IMR-90 (cell line): Measurements from ENCODE around the gene PROB1. TPM values are rescaled to one million over a fixed set of nuclear protein-coding genes. Genes with fewer than 3 reads are reported as not detected.

ENCODE experiments used
- ATAC-seq: fragments of 200-7000 bp; cut with Tn5 transposase; 2 replicates; pipeline ENCODE4 v1.9.1; 2020; ENCODE audit warnings: low read depth, mild to moderate bottlenecking, moderate library complexity
- BruUV-seq: library from RNA; stranded (reverse); fragments of 400-500 nt; replicated peaks from 2 replicates; lab custom pipeline; 2021; lab: Mats Ljungman, UMichigan
- CTCF ChIA-PET: fragments of 300-600 bp; formaldehyde crosslinking; extraction: SDS; loops from one replicate; lab custom pipeline; 2021; ENCODE audit warnings: antibody characterized with exemption; lab: Yijun Ruan, JAX
- POLR2A ChIA-PET: fragments of 300-600 bp; sonication (Branson Sonifier 250); formaldehyde crosslinking; loops from one replicate; lab custom pipeline; 2022; ENCODE audit warnings: antibody characterized with exemption; ENCODE audit not compliant: unreplicated experiment; lab: Charles Lee
- DNase-seq: peaks from one replicate; pipeline ENCODE4 v3.0.0; 2013
- H2AFZ ChIP-seq: replicated peaks from 2 replicates; pipeline ENCODE3; 2013; ENCODE audit warnings: low read length, mild to moderate bottlenecking; ENCODE audit not compliant: poor library complexity
- H2AK5ac ChIP-seq: 2 replicates; pipeline ENCODE4 v1.6.1; 2013; ENCODE audit warnings: low read depth, low read length, inconsistent platforms
- H2AK9ac ChIP-seq: replicated peaks from 2 replicates; pipeline ENCODE3; 2013; ENCODE audit warnings: mild to moderate bottlenecking, low read depth, low read length, moderate library complexity; ENCODE audit not compliant: poor library complexity
- H2BK120ac ChIP-seq: 2 replicates; pipeline ENCODE4 v1.6.1; 2013; ENCODE audit warnings: low read depth, low read length, inconsistent platforms
- H2BK15ac ChIP-seq: 3 replicates; pipeline ENCODE4 v1.6.1; 2013; ENCODE audit warnings: low read depth, low read length, inconsistent platforms
- H2BK20ac ChIP-seq: 2 replicates; pipeline ENCODE4 v1.6.1; 2013; ENCODE audit warnings: low read depth, mild to moderate bottlenecking, inconsistent platforms, low read length, moderate library complexity
- H2BK5ac ChIP-seq: 2 replicates; pipeline ENCODE4 v1.6.1; 2013; ENCODE audit warnings: mild to moderate bottlenecking, low read depth, low read length, inconsistent platforms; ENCODE audit not compliant: poor library complexity, severe bottlenecking
- H3K14ac ChIP-seq: replicated peaks from 2 replicates; pipeline ENCODE4 v1.6.1; 2013; ENCODE audit warnings: low read depth, low read length, inconsistent platforms
- H3K18ac ChIP-seq: 2 replicates; pipeline ENCODE4 v1.6.1; 2013; ENCODE audit warnings: low read depth, low read length, control low read depth
- H3K23ac ChIP-seq: 2 replicates; pipeline ENCODE4 v1.6.1; 2013; ENCODE audit warnings: low read depth, low read length, inconsistent platforms
- H3K27ac ChIP-seq: 2 replicates; pipeline ENCODE4 v1.5.1; 2013; ENCODE audit warnings: mild to moderate bottlenecking, control low read depth, low read length; ENCODE audit not compliant: insufficient read depth
- H3K27me3 ChIP-seq: 2 replicates; pipeline ENCODE4 v1.6.1; 2013; ENCODE audit warnings: low read length; ENCODE audit not compliant: control insufficient read depth, insufficient read depth
- H3K36me3 ChIP-seq: 2 replicates; pipeline ENCODE4 v1.6.1; 2013; ENCODE audit warnings: low read length, mixed read lengths; ENCODE audit not compliant: control insufficient read depth, insufficient read depth
- H3K4ac ChIP-seq: 2 replicates; pipeline ENCODE4 v1.6.1; 2013; ENCODE audit warnings: low read depth, low read length, inconsistent platforms
- H3K4me1 ChIP-seq: 2 replicates; pipeline ENCODE4 v1.6.1; 2013; ENCODE audit warnings: low read length, mixed read lengths; ENCODE audit not compliant: control insufficient read depth, insufficient read depth
- H3K4me2 ChIP-seq: 2 replicates; pipeline ENCODE4 v1.6.1; 2013; ENCODE audit warnings: low read depth, mild to moderate bottlenecking, control low read depth, low read length, moderate library complexity
- H3K4me3 ChIP-seq: 2 replicates; pipeline ENCODE4 v1.5.1; 2013; ENCODE audit warnings: low read depth, mild to moderate bottlenecking, control low read depth, low read length, moderate library complexity; ENCODE audit not compliant: insufficient read depth
- H3K56ac ChIP-seq: 2 replicates; pipeline ENCODE4 v1.6.1; 2013; ENCODE audit warnings: low read length, inconsistent platforms; ENCODE audit not compliant: insufficient read depth; ENCODE audit errors: extremely low read depth
- H3K79me1 ChIP-seq, 2 experiments: 2 replicates each; pipeline ENCODE4 v1.6.1; 2013; ENCODE audit warnings: low read length in 2 of 2, inconsistent platforms in 1 of 2, low read depth in 1 of 2
- H3K9ac ChIP-seq: 2 replicates; pipeline ENCODE4 v1.6.1; 2013; ENCODE audit warnings: low read depth, low read length, control low read depth
- H3K9me1 ChIP-seq: 2 replicates; pipeline ENCODE4 v1.6.1; 2013; ENCODE audit warnings: low read length, inconsistent platforms; ENCODE audit not compliant: insufficient read depth
- H3K9me3 ChIP-seq: 2 replicates; pipeline ENCODE4 v1.6.1; 2013; ENCODE audit warnings: low read length; ENCODE audit not compliant: control insufficient read depth, insufficient read depth
- H4K20me1 ChIP-seq: 2 replicates; pipeline ENCODE4 v1.6.1; 2013; ENCODE audit warnings: low read length, inconsistent platforms; ENCODE audit not compliant: insufficient read depth
- H4K5ac ChIP-seq: 2 replicates; pipeline ENCODE4 v1.6.1; 2013; ENCODE audit warnings: mild to moderate bottlenecking, low read depth, low read length, control low read depth
- H4K8ac ChIP-seq, 2 experiments: 2 replicates each; pipeline ENCODE4 v1.6.1; 2013; ENCODE audit warnings: low read depth in 2 of 2, low read length in 2 of 2, control low read depth in 1 of 2, inconsistent platforms in 1 of 2
- H4K91ac ChIP-seq: 2 replicates; pipeline ENCODE4 v1.6.1; 2013; ENCODE audit warnings: low read depth, low read length, inconsistent platforms; ENCODE audit not compliant: insufficient read depth
- NFE2L2 ChIP-seq: fragments of 150-350 bp; IDR thresholded peaks from 2 replicates; pipeline ENCODE4 v1.6.1; 2016; ENCODE audit warnings: low read depth, mild to moderate bottlenecking, low read length
- WGBS, 2 experiments: methylation state at CpG; one replicate each; pipeline versions ENCODE4 v1.1.5 to v1.1.7; 2013; ENCODE audit warnings: missing lambda C conversion rate in 2 of 2; ENCODE audit not compliant: insufficient read length in 1 of 2; ENCODE audit errors: extremely low coverage in 2 of 2; 5-methylcytosine and 5-hydroxymethylcytosine counted together
- dilution Hi-C: fragments of 300-500 bp; cut with HindIII; formaldehyde crosslinking; loops from one replicate; pipeline ENCODE4 v1.14.3; 2018; ENCODE audit warnings: low sequenced_read_pairs; ENCODE audit not compliant: unreplicated experiment
- in situ Hi-C: fragments of 300-500 bp; cut with MboI; formaldehyde crosslinking; loops from 3 replicates; pipeline ENCODE4 v1.14.3; 2019; ENCODE audit warnings: low sequenced_read_pairs, inconsistent platforms, mixed read lengths
- intact Hi-C: fragments of 100-400 bp; cut with micrococcal nuclease; formaldehyde crosslinking; loops from 2 replicates; pipeline ENCODE4 v1.10.0; 2022
- polyA plus RNA-seq, 3 experiments: library from polyadenylated mRNA; depleted of rRNA; stranded (reverse); fragments of >200 nt; gene quantifications; 2 replicates each; pipeline ENCODE4 v1.2.3, GENCODE V29; 2012; ENCODE audit warnings: low replicate concordance in 1 of 3
- total RNA-seq: library from RNA; depleted of rRNA; stranded (reverse); fragments of >200 nt; gene quantifications from 2 replicates; pipeline ENCODE4 v1.2.3, GENCODE V29; 2012

Gene PROB1
- total and polyA plus RNA-seq, 2 of the 4 experiments (the other 2 are of a cell fraction): under 0.01 to 0.38 TPM

DNA sequence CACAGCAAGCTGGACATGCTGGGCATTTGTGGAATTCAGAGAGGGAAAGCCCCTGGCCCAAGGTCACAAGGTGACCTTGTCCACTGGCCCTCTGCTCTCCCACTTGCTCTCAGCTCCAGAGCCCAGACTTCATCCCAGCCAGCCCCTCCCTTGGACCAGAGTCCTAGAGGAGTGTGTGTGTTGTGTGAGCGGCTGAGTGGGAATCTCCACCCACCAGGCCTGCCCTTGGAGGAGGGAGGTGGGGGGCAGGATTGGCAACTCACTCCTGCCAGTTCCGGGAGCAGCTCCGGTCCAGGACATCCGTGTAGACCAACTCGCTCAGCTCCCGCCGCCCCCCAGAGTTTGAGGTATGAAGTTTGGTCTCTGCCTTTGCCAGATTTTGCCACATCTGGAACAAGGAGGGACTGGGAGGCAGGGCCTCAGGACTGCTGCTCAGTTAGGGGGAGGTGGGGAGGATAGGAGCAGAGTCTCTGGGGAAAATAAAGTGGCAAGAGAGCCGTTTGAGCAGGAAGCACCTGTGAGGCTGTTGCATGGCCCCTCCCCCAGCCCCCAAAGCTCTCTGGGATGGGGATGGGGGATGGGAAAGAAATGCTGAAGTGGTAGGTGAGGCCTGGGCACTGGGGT, 6.6 kb downstream of the PROB1 start:
- peak overlapping the region; percentile 85 for H2AFZ ChIP-seq
- no peak overlapping the region for H4K91ac ChIP-seq
- intact Hi-C loops (no loop called here), dilution Hi-C loops (no loop called here), in situ Hi-C loops (no loop called here)
- WGBS, 2 experiments: 38% methylated on average over 7 of the region's 8 CpGs; no CpG with 5 or more reads in 1 of the 2 experiments
- peak overlapping the region; percentile 68 for H2AK5ac ChIP-seq
- ATAC-seq (peak; percentile 24), DNase-seq (peak; percentile 20)
- H3K23ac ChIP-seq: no peak overlapping the region
- H3K14ac ChIP-seq: no peak overlapping the region; the same call in 1 of the 2 replicates
- TF ChIP-seq NFE2L2: no peak
- CTCF ChIA-PET: no interaction called here
- no peak overlapping the region for H3K56ac ChIP-seq
- no peaks in the 10 kb centered on the region for H3K9me1 ChIP-seq
- no peak overlapping the region for H3K4me2 ChIP-seq
- H3K27ac ChIP-seq: no peak overlapping the region
- no peaks in the 10 kb centered on the region for H3K79me1 ChIP-seq
- no TSS peak for BruUV-seq
- H3K4me1 ChIP-seq: peaks cover 5% of the 10 kb centered on the region
- H4K5ac ChIP-seq: no peak overlapping the region
- H2BK15ac ChIP-seq: no peak overlapping the region
- no peaks in the 10 kb centered on the region for H4K20me1 ChIP-seq
- H2BK20ac ChIP-seq: no peak overlapping the region
- no peak overlapping the region for H3K4me3 ChIP-seq
- H2BK120ac ChIP-seq: no peak overlapping the region
- H4K8ac ChIP-seq: 0 out of 4 replicates have a peak overlapping the region, but pooled peaks of 1 of the 2 experiments have one; percentile 33
- POLR2A ChIA-PET: no interaction called here
- H3K9me3 ChIP-seq: peaks cover 6% of the 10 kb centered on the region; the same call in 1 of the 2 replicates
- H2AK9ac ChIP-seq: peak overlapping the region; percentile 9
- no peaks in the 10 kb centered on the region for H3K36me3 ChIP-seq
- no peak overlapping the region for H3K4ac ChIP-seq
- H2BK5ac ChIP-seq: no peak overlapping the region
- peaks cover 9% of the 10 kb centered on the region for H3K27me3 ChIP-seq
- no peak overlapping the region for H3K9ac ChIP-seq
- no peak overlapping the region for H3K18ac ChIP-seq
